CD14-positive monocyte (primary cell): ENCODE results near the gene GLG1. TPM values are rescaled to one million over a fixed set of nuclear protein-coding genes. Genes with fewer than 3 reads are reported as not detected.

ENCODE experiments used
- DNase-seq, 3 donors: peaks; one replicate each; pipeline ENCODE4 v3.0.0-alpha.2; 2011 to 2022
- H2AFZ ChIP-seq: 2 replicates; pipeline ENCODE4 v1.6.0; 2012; ENCODE audit warnings: mild to moderate bottlenecking, low read depth, low read length, inconsistent platforms; ENCODE audit not compliant: insufficient read depth, poor library complexity, severe bottlenecking
- H3K27ac ChIP-seq, 2 donors: 1 replicate in 1 of 2; 2 replicates in 1 of 2; pipeline ENCODE4 v1.5.1; 2012 to 2013; ENCODE audit warnings: low read length in 2 of 2, control low read depth in 1 of 2, inconsistent platforms in 1 of 2, low read depth in 1 of 2, mild to moderate bottlenecking in 1 of 2
- H3K27me3 ChIP-seq, 2 donors: one replicate each; pipeline versions ENCODE4 v1.6.0 to v1.6.1; 2011 to 2013; ENCODE audit warnings: low read length in 2 of 2; ENCODE audit not compliant: control insufficient read depth in 2 of 2, insufficient read depth in 2 of 2
- H3K36me3 ChIP-seq, 2 donors: replicated peaks in 1 of 2; 1 replicate in 1 of 2; 2 replicates in 1 of 2; pipeline versions ENCODE4 v1.5.1 to v1.6.1; 2012 to 2013; ENCODE audit warnings: low read length in 2 of 2, control low read depth in 1 of 2, inconsistent platforms in 1 of 2, mild to moderate bottlenecking in 1 of 2; ENCODE audit not compliant: insufficient read depth in 2 of 2, control insufficient read depth in 1 of 2
- H3K4me1 ChIP-seq, 2 donors: 1 replicate in 1 of 2; 2 replicates in 1 of 2; pipeline versions ENCODE4 v1.5.1 to v1.6.1; 2012 to 2013; ENCODE audit warnings: low read length in 2 of 2, control low read depth in 1 of 2, inconsistent platforms in 1 of 2, mild to moderate bottlenecking in 1 of 2, moderate library complexity in 1 of 2; ENCODE audit not compliant: insufficient read depth in 2 of 2, control insufficient read depth in 1 of 2
- H3K4me2 ChIP-seq: replicated peaks from 2 replicates; pipeline ENCODE3; 2012; ENCODE audit warnings: low read length, moderate library complexity, mild to moderate bottlenecking; ENCODE audit not compliant: poor library complexity, severe bottlenecking; ENCODE audit errors: extremely low read depth
- H3K4me3 ChIP-seq, 3 experiments: fragments of 200-600 bp in 1 of 3; sonication (generic) in 1 of 3; replicated peaks in 1 of 3; 1 replicate in 2 of 3; 2 replicates in 1 of 3; pipeline ENCODE4 v1.5.1; 2011 to 2013; ENCODE audit warnings: low read length in 3 of 3, mild to moderate bottlenecking in 3 of 3, control low read depth in 2 of 3, low read depth in 2 of 3, inconsistent platforms in 1 of 3, moderate library complexity in 1 of 3
- H3K79me2 ChIP-seq: 2 replicates; pipeline ENCODE4 v1.6.0; 2012; ENCODE audit warnings: mild to moderate bottlenecking, control low read depth, inconsistent platforms, low read length, moderate library complexity; ENCODE audit not compliant: insufficient read depth
- H3K9ac ChIP-seq: 2 replicates; pipeline ENCODE4 v1.6.0; 2017; ENCODE audit warnings: low read length, mild to moderate bottlenecking; ENCODE audit not compliant: insufficient read depth, poor library complexity, severe bottlenecking
- H3K9me3 ChIP-seq, 2 donors: replicated peaks in 1 of 2; 1 replicate in 1 of 2; 2 replicates in 1 of 2; pipeline versions ENCODE4 v1.5.1 to v1.6.1; 2012 to 2013; ENCODE audit warnings: low read length in 2 of 2, control low read depth in 1 of 2; ENCODE audit not compliant: control insufficient read depth in 1 of 2, insufficient read depth in 1 of 2
- H4K20me1 ChIP-seq: 2 replicates; pipeline ENCODE4 v1.6.0; 2012; ENCODE audit warnings: mild to moderate bottlenecking, low read length, control low read depth, moderate library complexity; ENCODE audit not compliant: insufficient read depth
- H3K27ac Mint-ChIP-seq, 7 donors: one replicate each; pipeline ENCODE4 v1.8.0; 2020; ENCODE audit warnings: mild to moderate bottlenecking in 7 of 7, mixed read lengths in 7 of 7, moderate library complexity in 6 of 7, inconsistent platforms in 2 of 7
- H3K27me3 Mint-ChIP-seq, 3 donors: one replicate each; pipeline ENCODE4 v1.8.0; 2021 to 2022; ENCODE audit warnings: low read depth in 3 of 3, mild to moderate bottlenecking in 3 of 3, mixed read lengths in 3 of 3, moderate library complexity in 3 of 3, inconsistent platforms in 1 of 3
- H3K36me3 Mint-ChIP-seq, 2 donors: one replicate each; pipeline ENCODE4 v1.8.0; 2020; ENCODE audit warnings: mixed read lengths in 2 of 2, inconsistent platforms in 1 of 2, mild to moderate bottlenecking in 1 of 2
- H3K4me1 Mint-ChIP-seq: one replicate; pipeline ENCODE4 v1.8.0; 2020; ENCODE audit warnings: mild to moderate bottlenecking, mixed read lengths
- H3K4me3 Mint-ChIP-seq, 2 donors: one replicate each; pipeline ENCODE4 v1.8.0; 2020; ENCODE audit warnings: mild to moderate bottlenecking in 2 of 2, mixed read lengths in 2 of 2, moderate library complexity in 1 of 2
- H3K9me3 Mint-ChIP-seq, 7 donors: one replicate each; pipeline ENCODE4 v1.8.0; 2020 to 2022; ENCODE audit warnings: mixed read lengths in 7 of 7, mild to moderate bottlenecking in 6 of 7, moderate library complexity in 6 of 7, inconsistent platforms in 2 of 7
- CTCF ChIP-seq: fragments of 200-600 bp; IDR thresholded peaks from one replicate; pipeline ENCODE4 v1.8.0; 2022; ENCODE audit warnings: antibody characterized with exemption, mild to moderate bottlenecking
- WGBS: methylation state at CpG from one replicate; pipeline ENCODE4 v1.1.5; 2013; ENCODE audit warnings: missing lambda C conversion rate; ENCODE audit not compliant: insufficient coverage; 5-methylcytosine and 5-hydroxymethylcytosine counted together
- intact Hi-C, 2 donors: fragments of 100-400 bp; cut with micrococcal nuclease; formaldehyde crosslinking; loops; one replicate each; pipeline versions ENCODE4 v1.15.0 to v1.15.1; 2023
- polyA plus RNA-seq, 3 donors: library from polyadenylated mRNA; depleted of rRNA in 1 of 3; unstranded in 2 of 3; stranded (reverse) in 1 of 3; fragments of 300-500 nt in 2 of 3; fragments of >200 nt in 1 of 3; fragmentation: Illumina TruSeq in 2 of 3; gene quantifications; 1 replicate in 2 of 3; 2 replicates in 1 of 3; pipeline ENCODE4 v1.2.3, GENCODE V29; 2012 to 2021

Gene GLG1
- polyA plus RNA-seq, 3 donors: 40.3 to 69.1 (median 51.1) TPM

- peak; percentile 59 for TF ChIP-seq CTCF
- intact Hi-C loops: no loop called here
- Mint-ChIP-seq H3K4me3 (no peak overlapping the region), H3K27me3 (no peaks in the 10 kb centered on the region), H3K27ac (peak overlapping the region in 2 of 7 donors; percentile 37 to 46), H3K36me3 (peaks cover 63 to 75% of the 10 kb centered on the region in 2 donors), H3K4me1 (peaks cover 10% of the 10 kb centered on the region), H3K9me3 (no peaks in the 10 kb centered on the region)
- H4K20me1 ChIP-seq: peaks cover 14% of the 10 kb centered on the region
- no peak overlapping the region for H3K9ac ChIP-seq
- no peaks in the 10 kb centered on the region for H3K4me1 ChIP-seq
- no peaks in the 10 kb centered on the region for H3K9me3 ChIP-seq
- no peak overlapping the region for H3K27ac ChIP-seq
- peaks cover 49 to 95% of the 10 kb centered on the region in 2 donors for H3K36me3 ChIP-seq
- no CpG with 5 or more reads among the region's 6 CpGs for WGBS
- H3K4me2 ChIP-seq: no peak overlapping the region
- H3K27me3 ChIP-seq: no peaks in the 10 kb centered on the region
- H2AFZ ChIP-seq: no peak overlapping the region
- no peak for DNase-seq
- H3K4me3 ChIP-seq: no peak overlapping the region
- peaks cover 89% of the 10 kb centered on the region for H3K79me2 ChIP-seq
These were observed 44.2 kb upstream of the GLG1 start for GRCh38 chr16:74650966-74651567.

GRCh38 chr16:74649839-74650504 lies 43.1 kb upstream of the GLG1 start:
- Histone ChIP-seq H4K20me1 (peaks cover 14% of the 10 kb centered on the region), H2AFZ (no peak overlapping the region), H3K9ac (no peak overlapping the region), H3K4me3 (no peak overlapping the region), H3K4me2 (no peak overlapping the region), H3K27me3 (no peaks in the 10 kb centered on the region), H3K4me1 (no peaks in the 10 kb centered on the region), H3K27ac (no peak overlapping the region), H3K36me3 (peaks cover 58 to 96% of the 10 kb centered on the region in 2 donors), H3K9me3 (no peaks in the 10 kb centered on the region), H3K79me2 (peaks cover 81% of the 10 kb centered on the region)
- peaks cover 56 to 74% of the 10 kb centered on the region in 2 donors for H3K36me3 Mint-ChIP-seq
- no peak overlapping the region for H3K4me3 Mint-ChIP-seq
- H3K27ac Mint-ChIP-seq: no peak overlapping the region
- no peak for TF ChIP-seq CTCF
- intact Hi-C loops: no loop called here
- H3K9me3 Mint-ChIP-seq: no peaks in the 10 kb centered on the region
- no CpG with 5 or more reads among the region's 1 CpG for WGBS
- peaks cover 9% of the 10 kb centered on the region for H3K4me1 Mint-ChIP-seq
- no peak for DNase-seq
- H3K27me3 Mint-ChIP-seq: no peaks in the 10 kb centered on the region
